ENCODE results near the gene CDK14. TPM values are rescaled to one million over a fixed set of nuclear protein-coding genes. Genes with fewer than 3 reads are reported as not detected.
"Not testable (repeated sequence)": the region's sequence is repeated elsewhere in the genome, so short reads cannot be mapped to it uniquely, and the experiment has no call there.

CDK14 gene
- total RNA-seq, 4 donors from 2014 or later: 3.5 to 5.1 (median 3.9) TPM

GRCh38 chr7:90792301-90792700, 196.2 kb downstream of the CDK14 start:
- H3K4me1 ChIP-seq: no peaks in the 10 kb centered on the region
- H3K27me3 ChIP-seq: no peaks in the 10 kb centered on the region
- H3K9me3 ChIP-seq: peaks cover 11% of the 10 kb centered on the region
- no peak overlapping the region for H3K27ac ChIP-seq
- WGBS: 88% methylated on average over 1 of the region's 1 CpG
- no peak overlapping the region for H3K4me3 ChIP-seq
- TF ChIP-seq CTCF (IDR thresholded peaks at IDR 0.05) (no peak), POLR2A (IDR thresholded peaks at IDR 0.05) (no peak), POLR2AphosphoS5 (IDR thresholded peaks at IDR 0.05) (no peak), EP300 (IDR thresholded peaks at IDR 0.05) (no peak)
- no peak for DNase-seq (ENCODE audit: low spot score in 2 of 2)
- no peaks in the 10 kb centered on the region for H3K36me3 ChIP-seq

GRCh38 chr7:90794234-90794633, 198.1 kb downstream of the CDK14 start:
- 92% methylated on average over 12 of the region's 12 CpGs for WGBS
- DNase-seq (ENCODE audit: low spot score in 2 of 2); H3K27ac ChIP-seq; H3K36me3 ChIP-seq; H3K27me3 ChIP-seq; H3K4me3 ChIP-seq; H3K4me1 ChIP-seq: not testable (repeated sequence)
- peaks cover 11% of the 10 kb centered on the region for H3K9me3 ChIP-seq

GRCh38 chr7:90797596-90797995, 201.5 kb downstream of the CDK14 start:
- no peak for DNase-seq (ENCODE audit: low spot score in 2 of 2)
- Histone ChIP-seq H3K4me1 (no peaks in the 10 kb centered on the region), H3K9me3 (peaks cover 11% of the 10 kb centered on the region), H3K27me3 (no peaks in the 10 kb centered on the region), H3K27ac (no peak overlapping the region), H3K4me3 (no peak overlapping the region), H3K36me3 (no peaks in the 10 kb centered on the region)
- 85% methylated on average over 2 of the region's 2 CpGs for WGBS
- no peak for TF ChIP-seq EP300 (IDR thresholded peaks at IDR 0.05)
- TF ChIP-seq CTCF (IDR thresholded peaks at IDR 0.05): no peak
- TF ChIP-seq POLR2AphosphoS5 (IDR thresholded peaks at IDR 0.05): no peak
- no peak for TF ChIP-seq POLR2A (IDR thresholded peaks at IDR 0.05)

GRCh38 chr7:90804370-90804769, 208.2 kb downstream of the CDK14 start:
- WGBS: 53% methylated on average over 1 of the region's 1 CpG
- Histone ChIP-seq H3K4me1 (no peaks in the 10 kb centered on the region), H3K27me3 (no peaks in the 10 kb centered on the region), H3K9me3 (no peaks in the 10 kb centered on the region), H3K4me3 (no peak overlapping the region), H3K27ac (no peak overlapping the region), H3K36me3 (no peaks in the 10 kb centered on the region)
- TF ChIP-seq POLR2A (IDR thresholded peaks at IDR 0.05) (no peak), EP300 (IDR thresholded peaks at IDR 0.05) (no peak), POLR2AphosphoS5 (IDR thresholded peaks at IDR 0.05) (no peak), CTCF (IDR thresholded peaks at IDR 0.05) (no peak)
- no peak for DNase-seq (ENCODE audit: low spot score in 2 of 2)

GRCh38 chr7:90815552-90815951, 219.4 kb downstream of the CDK14 start:
- WGBS: 93% methylated on average over 2 of the region's 2 CpGs
- not testable (repeated sequence) for DNase-seq (ENCODE audit: low spot score in 2 of 2); H3K9me3 ChIP-seq; H3K4me3 ChIP-seq; H3K27me3 ChIP-seq; H3K4me1 ChIP-seq; H3K27ac ChIP-seq; H3K36me3 ChIP-seq

- Histone ChIP-seq H3K4me3 (no peak overlapping the region), H3K27ac (no peak overlapping the region), H3K9me3 (no peaks in the 10 kb centered on the region), H3K4me1 (no peaks in the 10 kb centered on the region), H3K36me3 (no peaks in the 10 kb centered on the region), H3K27me3 (no peaks in the 10 kb centered on the region)
- no peak for DNase-seq (ENCODE audit: low spot score in 2 of 2)
- 53% methylated on average over 6 of the region's 6 CpGs for WGBS
- TF ChIP-seq POLR2A (IDR thresholded peaks at IDR 0.05): no peak
- no peak for TF ChIP-seq CTCF (IDR thresholded peaks at IDR 0.05)
- no peak for TF ChIP-seq EP300 (IDR thresholded peaks at IDR 0.05)
- TF ChIP-seq POLR2AphosphoS5 (IDR thresholded peaks at IDR 0.05): no peak
These were observed 220.5 kb downstream of the CDK14 start for GRCh38 chr7:90816511-90817142.
